ENCODE measurements around the gene COL27A1.

DNA sequence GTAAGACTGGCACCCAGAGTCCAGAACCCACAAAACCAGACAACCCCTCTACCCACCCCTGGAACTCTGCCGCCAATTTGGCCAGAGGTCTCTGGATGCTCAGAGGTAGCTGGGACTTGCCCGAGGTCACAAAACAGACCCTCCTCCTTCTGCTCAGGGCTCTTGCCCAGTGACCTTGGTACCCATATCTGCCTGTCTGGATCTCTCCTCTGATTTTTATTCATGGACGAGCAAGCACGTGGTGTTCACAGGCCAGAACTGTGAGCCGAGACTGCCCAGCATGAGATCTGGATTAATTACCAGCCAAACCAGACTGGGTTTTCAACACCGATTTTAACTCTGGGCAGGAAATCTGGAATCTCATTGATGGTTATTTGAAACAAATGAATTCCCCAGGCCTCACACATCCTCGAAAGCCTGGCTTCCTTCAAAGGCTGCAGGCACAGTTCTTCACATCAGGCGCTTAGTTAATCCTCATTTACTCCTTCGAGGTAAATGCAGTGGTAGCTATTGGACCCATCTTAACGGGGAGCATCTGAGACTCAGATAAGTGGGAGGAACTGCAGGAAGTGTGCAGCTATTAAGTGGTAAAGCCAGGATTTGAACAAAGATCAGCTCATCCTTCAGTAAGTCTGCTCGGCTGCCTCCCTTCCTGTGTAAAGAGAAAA lies 21.4 kb downstream of the COL27A1 start:
- TF ChIP-seq, protein P1, sequence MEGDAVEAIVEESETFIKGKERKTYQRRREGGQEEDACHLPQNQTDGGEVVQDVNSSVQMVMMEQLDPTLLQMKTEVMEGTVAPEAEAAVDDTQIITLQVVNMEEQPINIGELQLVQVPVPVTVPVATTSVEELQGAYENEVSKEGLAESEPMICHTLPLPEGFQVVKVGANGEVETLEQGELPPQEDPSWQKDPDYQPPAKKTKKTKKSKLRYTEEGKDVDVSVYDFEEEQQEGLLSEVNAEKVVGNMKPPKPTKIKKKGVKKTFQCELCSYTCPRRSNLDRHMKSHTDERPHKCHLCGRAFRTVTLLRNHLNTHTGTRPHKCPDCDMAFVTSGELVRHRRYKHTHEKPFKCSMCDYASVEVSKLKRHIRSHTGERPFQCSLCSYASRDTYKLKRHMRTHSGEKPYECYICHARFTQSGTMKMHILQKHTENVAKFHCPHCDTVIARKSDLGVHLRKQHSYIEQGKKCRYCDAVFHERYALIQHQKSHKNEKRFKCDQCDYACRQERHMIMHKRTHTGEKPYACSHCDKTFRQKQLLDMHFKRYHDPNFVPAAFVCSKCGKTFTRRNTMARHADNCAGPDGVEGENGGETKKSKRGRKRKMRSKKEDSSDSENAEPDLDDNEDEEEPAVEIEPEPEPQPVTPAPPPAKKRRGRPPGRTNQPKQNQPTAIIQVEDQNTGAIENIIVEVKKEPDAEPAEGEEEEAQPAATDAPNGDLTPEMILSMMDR (IDR thresholded peaks at IDR 0.05), result no peak
- TF ChIP-seq POLR2AphosphoS5 (IDR thresholded peaks at IDR 0.05), result no peak

Data from transverse colon (tissue), 4 donors.